Activated T-cell treated with anti-CD3 and anti-CD28 coated beads, Interleukin-2, amount 50 U/mL, for 48 hours (primary cell): ENCODE measurements around the gene SDCBP2.

Experiments used
- DNase-seq, 2 experiments: peaks; one replicate each; pipeline ENCODE4 v3.0.0-alpha.2; 2020

The SDCBP2 gene

DNA sequence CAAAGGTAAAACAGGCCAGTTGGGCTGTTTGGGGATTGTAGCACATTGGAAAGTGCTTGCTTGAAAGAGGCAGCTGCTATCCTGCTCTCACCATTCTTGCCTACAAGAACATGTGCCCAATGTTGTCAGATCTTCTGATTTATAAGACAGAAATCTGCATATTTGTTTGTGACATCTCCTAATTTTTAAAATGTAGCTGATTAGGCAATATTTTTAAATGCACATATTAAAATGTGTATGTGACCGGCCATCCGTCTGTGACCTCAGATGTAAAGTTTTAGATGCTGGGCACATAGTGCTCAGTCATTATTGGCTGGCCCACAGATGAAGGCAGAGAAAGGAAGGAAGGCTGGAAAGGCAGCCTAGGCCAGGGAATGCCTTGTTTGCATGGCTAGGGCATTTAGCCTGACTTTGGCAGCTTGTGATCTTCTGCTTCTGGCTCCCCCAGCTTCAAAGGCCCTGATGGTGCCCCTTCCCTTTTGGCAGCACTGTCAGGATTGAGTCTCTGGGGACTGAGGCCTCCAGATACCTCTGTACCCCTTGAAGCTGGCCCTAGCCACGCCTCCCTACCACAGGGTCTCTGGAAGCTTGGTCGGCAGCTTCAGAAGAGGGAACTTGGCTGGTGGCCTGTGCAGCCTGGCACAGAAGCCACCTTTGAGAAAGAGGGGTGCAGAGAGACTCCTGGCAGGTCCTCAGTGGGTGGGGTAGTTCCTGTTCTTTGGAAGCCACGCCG is 56.4 kb downstream of the SDCBP2 start:
- DNase-seq = peak in 1 of 2 experiments; percentile 14

- no peak for DNase-seq
These were observed 59.1 kb downstream of the SDCBP2 start for GRCh38 chr20:1269850-1270249.

- DNase-seq = no peak
These were observed 59.7 kb downstream of the SDCBP2 start for GRCh38 chr20:1269235-1269634.

DNA sequence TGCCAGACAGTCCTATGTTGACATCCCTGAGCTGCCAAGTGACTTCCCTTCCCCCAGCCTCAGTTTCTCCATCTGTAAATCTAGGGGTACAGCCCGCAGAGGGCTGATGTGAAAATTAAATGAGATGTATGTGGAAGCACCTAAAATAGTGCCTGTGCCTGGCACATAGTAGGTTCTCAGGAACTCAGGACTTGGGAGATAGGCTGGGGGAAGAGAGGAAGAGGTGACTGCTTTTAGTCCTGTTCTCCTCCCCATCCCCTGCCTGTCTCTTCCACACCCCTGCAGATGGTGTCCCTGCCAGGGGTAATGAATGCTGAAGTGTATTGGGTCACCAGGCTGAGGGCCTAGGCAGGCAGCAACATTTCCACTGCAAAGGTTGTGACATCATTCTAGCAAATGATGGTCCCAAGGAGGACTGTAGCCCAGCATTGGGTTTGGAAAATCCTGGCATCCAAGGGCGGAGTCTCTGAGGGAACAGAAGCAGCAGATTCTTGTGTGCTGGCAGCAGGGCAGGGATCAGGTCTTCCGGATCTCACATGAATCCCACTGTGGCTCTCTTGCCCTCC is 61.0 kb downstream of the SDCBP2 start:
- DNase-seq = no peak

- no peak for DNase-seq
These were observed 61.8 kb downstream of the SDCBP2 start for GRCh38 chr20:1267161-1267560.

- DNase-seq = peak; percentile 70 to 78
These were observed 62.6 kb downstream of the SDCBP2 start, which contains the start of gene SNPH for GRCh38 chr20:1266167-1266973. Gene SNPH (plus strand): TSS chr20:1266294. CDS start chr20:1296240, 29,946 bp downstream.

GRCh38 chr20:1265916-1266166 is 63.1 kb downstream of the SDCBP2 start:
- DNase-seq = no peak

GRCh38 chr20:1265226-1265915 is 63.6 kb downstream of the SDCBP2 start:
- DNase-seq = no peak

DNA sequence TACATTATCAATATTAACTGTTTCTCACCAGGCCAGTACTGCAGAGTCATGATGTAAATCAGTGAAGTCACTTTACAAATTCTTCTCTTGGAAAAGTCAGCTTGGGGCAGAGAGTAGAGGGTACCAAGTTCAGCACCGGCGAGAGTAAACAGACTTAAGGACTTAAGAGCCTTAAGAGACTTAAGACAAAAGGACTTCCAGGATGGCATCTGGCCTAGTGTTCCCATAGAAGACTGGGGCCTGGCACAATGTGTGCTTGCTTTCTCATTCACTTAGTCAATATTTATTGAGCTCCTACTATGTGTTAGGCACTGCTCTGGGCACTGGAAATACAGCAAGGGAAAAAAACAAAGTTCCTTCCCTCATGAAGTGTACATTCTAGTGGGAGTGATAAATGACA is 64.2 kb downstream of the SDCBP2 start:
- DNase-seq = no peak

GRCh38 chr20:1263853-1264252 is 65.1 kb downstream of the SDCBP2 start:
- no peak for DNase-seq
